CD4-positive, CD25-positive, alpha-beta regulatory T cell (primary cell): ENCODE results near the gene TAF9. TPM values are rescaled to one million over a fixed set of nuclear protein-coding genes. Genes with fewer than 3 reads are reported as not detected.
"Not testable (repeated sequence)": the region's sequence is repeated elsewhere in the genome, so short reads cannot be mapped to it uniquely, and the experiment has no call there.

Experiments used
- ATAC-seq, 2 donors: fragments of 150-1000 bp; cut with Tn5 transposase; one replicate each; pipeline ENCODE4 v1.10.0; 2021; ENCODE audit warnings: low read depth in 2 of 2, moderate number of reproducible peaks in 2 of 2, moderate library complexity in 1 of 2
- DNase-seq, 3 donors: peaks; one replicate each; pipeline versions ENCODE4 v3.0.0 to v3.0.0-alpha.2; 2012 to 2022; ENCODE audit warnings: mixed read lengths in 1 of 3
- H3K27ac ChIP-seq: one replicate; pipeline ENCODE4 v1.7.0; 2013; ENCODE audit warnings: mild to moderate bottlenecking, low read length; ENCODE audit not compliant: insufficient read depth, poor library complexity, severe bottlenecking
- H3K27me3 ChIP-seq: one replicate; pipeline ENCODE4 v1.7.0; 2013; ENCODE audit warnings: low read length; ENCODE audit not compliant: control insufficient read depth, insufficient read depth
- H3K36me3 ChIP-seq: one replicate; pipeline ENCODE4 v1.7.0; 2013; ENCODE audit warnings: mild to moderate bottlenecking, low read length, moderate library complexity; ENCODE audit not compliant: control insufficient read depth, insufficient read depth
- H3K4me1 ChIP-seq: 2 replicates; pipeline ENCODE4 v1.7.0; 2013; ENCODE audit warnings: mild to moderate bottlenecking, low read length; ENCODE audit not compliant: insufficient read depth, control insufficient read depth, poor library complexity, severe bottlenecking
- H3K4me3 ChIP-seq: one replicate; pipeline ENCODE4 v1.7.0; 2013; ENCODE audit warnings: low read depth, mild to moderate bottlenecking, low read length, moderate library complexity
- H3K9me3 ChIP-seq, 2 experiments: 1 replicate in 1 of 2; 2 replicates in 1 of 2; pipeline ENCODE4 v1.7.0; 2013; ENCODE audit warnings: low read length in 2 of 2, mild to moderate bottlenecking in 1 of 2, moderate library complexity in 1 of 2; ENCODE audit not compliant: control insufficient read depth in 2 of 2
- H3K27ac Mint-ChIP-seq, 3 donors: one replicate each; pipeline ENCODE4 v1.8.0; 2020 to 2022; ENCODE audit warnings: mild to moderate bottlenecking in 3 of 3, mixed read lengths in 3 of 3, moderate library complexity in 2 of 3
- H3K27me3 Mint-ChIP-seq: one replicate; pipeline ENCODE4 v1.8.0; 2022; ENCODE audit warnings: mild to moderate bottlenecking, mixed read lengths
- H3K36me3 Mint-ChIP-seq: one replicate; pipeline ENCODE4 v1.8.0; 2020; ENCODE audit warnings: mixed read lengths
- H3K4me1 Mint-ChIP-seq, 4 donors: one replicate each; pipeline ENCODE4 v1.8.0; 2020 to 2022; ENCODE audit warnings: mixed read lengths in 4 of 4, mild to moderate bottlenecking in 1 of 4
- H3K4me3 Mint-ChIP-seq, 4 donors: one replicate each; pipeline ENCODE4 v1.8.0; 2020 to 2022; ENCODE audit warnings: mild to moderate bottlenecking in 4 of 4, mixed read lengths in 4 of 4, moderate library complexity in 3 of 4
- H3K9me3 Mint-ChIP-seq, 7 donors: one replicate each; pipeline ENCODE4 v1.8.0; 2020 to 2022; ENCODE audit warnings: mixed read lengths in 7 of 7, mild to moderate bottlenecking in 3 of 7, moderate library complexity in 2 of 7
- polyA plus RNA-seq, 4 donors: library from polyadenylated mRNA; unstranded; fragments of 300-500 nt; fragmentation: Illumina TruSeq; gene quantifications; one replicate each; pipeline ENCODE4 v1.2.3, GENCODE V29; 2021
- total RNA-seq: library from RNA; stranded (reverse); gene quantifications from one replicate; pipeline ENCODE4 v1.2.3, GENCODE V29; 2022

TAF9 gene
- total and polyA plus RNA-seq, 5 donors from 2014 or later = 47.7 to 163 (median 145) TPM

DNA sequence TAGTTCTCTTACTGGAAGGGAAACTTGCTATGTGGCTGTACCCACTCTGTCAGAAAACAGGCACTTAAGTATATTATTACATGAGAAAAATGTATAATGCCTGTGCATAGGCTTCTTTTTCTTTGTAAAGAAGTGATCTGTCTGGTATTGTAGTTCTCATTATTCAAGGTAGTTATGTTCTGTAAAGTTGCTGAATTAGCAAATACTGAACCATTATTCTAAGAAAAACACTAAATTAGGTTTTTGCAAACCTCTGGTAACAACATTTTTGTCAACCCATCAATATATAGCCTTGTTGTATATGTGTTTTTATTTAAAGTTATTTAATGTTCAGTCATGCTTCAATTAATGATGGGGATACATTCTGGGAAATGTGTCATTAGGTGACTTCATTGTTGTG lies 9.1 kb upstream of the TAF9 start:
- H3K4me1 Mint-ChIP-seq = peaks cover 0 to 9% (median 3%) of the 10 kb centered on the region in 4 donors
- H3K9me3 ChIP-seq = no peaks in the 10 kb centered on the region
- no peak overlapping the region for H3K27ac ChIP-seq
- no peaks in the 10 kb centered on the region for H3K4me1 ChIP-seq
- peaks cover 22% of the 10 kb centered on the region for H3K36me3 Mint-ChIP-seq
- no peak overlapping the region for H3K27ac Mint-ChIP-seq
- H3K36me3 ChIP-seq = peaks cover 31% of the 10 kb centered on the region
- H3K27me3 Mint-ChIP-seq = no peaks in the 10 kb centered on the region
- no peak for DNase-seq
- no peak for ATAC-seq
- no peaks in the 10 kb centered on the region for H3K27me3 ChIP-seq
- H3K9me3 Mint-ChIP-seq = no peaks in the 10 kb centered on the region
- no peak overlapping the region for H3K4me3 ChIP-seq
- H3K4me3 Mint-ChIP-seq = no peak overlapping the region

DNA sequence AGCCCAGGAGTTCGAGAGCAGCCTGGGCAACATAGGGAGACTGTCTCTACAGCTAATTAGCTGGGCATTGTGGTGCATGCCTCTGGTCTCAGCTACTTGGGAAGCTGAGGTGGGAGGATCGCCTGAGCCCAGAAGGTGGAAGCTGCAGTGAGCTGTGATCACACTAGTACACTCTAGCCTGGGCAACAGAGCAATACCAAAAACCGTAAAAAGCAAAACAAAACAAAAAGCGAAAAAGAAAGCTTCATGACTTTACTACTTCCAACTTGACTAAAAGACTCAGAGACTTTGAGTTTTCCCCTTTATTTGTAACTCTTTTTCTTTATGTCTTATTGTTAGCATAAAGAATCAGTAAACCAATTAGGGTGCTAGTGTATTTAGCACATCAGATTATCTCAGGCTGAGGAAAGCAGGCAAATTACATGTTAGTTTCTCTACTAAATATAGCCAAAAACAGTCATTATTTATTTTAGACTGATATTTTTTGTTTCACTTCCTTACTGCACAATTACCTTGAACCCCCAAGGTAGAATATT lies 5.7 kb upstream of the TAF9 start:
- Histone ChIP-seq H3K4me1 (peaks cover 18% of the 10 kb centered on the region), H3K27ac (no peak overlapping the region), H3K36me3 (peaks cover 17% of the 10 kb centered on the region), H3K9me3 (no peaks in the 10 kb centered on the region), H3K4me3 (no peak overlapping the region), H3K27me3 (no peaks in the 10 kb centered on the region)
- H3K27me3 Mint-ChIP-seq = no peaks in the 10 kb centered on the region
- H3K4me1 Mint-ChIP-seq = peaks cover 6 to 25% (median 16%) of the 10 kb centered on the region in 4 donors
- ATAC-seq = no peak
- H3K36me3 Mint-ChIP-seq = peaks cover 15% of the 10 kb centered on the region
- no peaks in the 10 kb centered on the region for H3K9me3 Mint-ChIP-seq
- H3K27ac Mint-ChIP-seq = no peak overlapping the region
- no peak overlapping the region for H3K4me3 Mint-ChIP-seq
- no peak for DNase-seq

DNA sequence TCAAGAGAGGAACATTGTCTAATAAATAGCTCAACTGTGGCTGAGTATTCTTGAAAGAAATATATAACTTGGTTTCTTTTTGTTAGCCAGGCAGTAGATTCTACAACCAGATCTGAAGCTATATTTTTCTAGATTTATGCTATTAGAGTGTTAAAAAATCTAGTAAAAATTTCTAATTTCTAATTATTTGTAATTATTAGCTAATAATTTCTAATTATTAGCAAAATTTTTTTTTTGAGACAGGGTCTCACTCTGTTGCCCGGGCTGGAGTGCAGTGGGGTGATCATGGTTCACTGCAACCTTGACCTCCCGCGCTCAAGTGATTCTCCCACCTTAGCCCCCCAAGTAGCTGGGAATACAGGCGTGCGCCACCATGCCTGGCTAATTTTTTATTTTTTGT lies 3.1 kb upstream of the TAF9 start:
- Histone ChIP-seq H3K27ac (no peak overlapping the region), H3K9me3 (no peaks in the 10 kb centered on the region), H3K27me3 (no peaks in the 10 kb centered on the region), H3K4me3 (no peak overlapping the region), H3K36me3 (peaks cover 14% of the 10 kb centered on the region), H3K4me1 (peaks cover 31% of the 10 kb centered on the region)
- Mint-ChIP-seq H3K27ac (no peak overlapping the region), H3K27me3 (no peaks in the 10 kb centered on the region), H3K36me3 (peaks cover 13% of the 10 kb centered on the region), H3K4me1 (peaks cover 23 to 46% (median 28%) of the 10 kb centered on the region in 4 donors), H3K9me3 (no peaks in the 10 kb centered on the region), H3K4me3 (peak overlapping the region in 1 of 4 donors; percentile 58)
- ATAC-seq (no peak), DNase-seq (no peak)

DNA sequence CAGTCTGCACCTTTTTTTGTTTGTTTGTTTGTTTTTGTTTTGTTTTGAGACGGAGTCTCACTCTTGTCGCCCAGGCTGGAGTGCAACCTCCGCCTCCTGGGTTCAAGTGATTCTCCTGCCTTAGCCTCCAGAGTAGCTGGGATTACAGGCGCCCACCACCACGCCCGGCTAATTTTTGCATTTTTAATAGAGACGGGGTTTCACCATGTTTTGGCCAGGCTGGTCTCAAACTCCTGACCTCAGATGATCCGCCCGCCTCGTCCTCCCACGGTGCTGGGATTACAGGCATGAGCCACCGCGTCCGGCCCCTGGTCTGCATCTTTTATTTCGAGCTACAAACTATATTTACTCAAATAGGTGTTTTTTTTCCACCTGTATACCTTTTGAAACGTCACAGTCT lies 1.0 kb upstream of the TAF9 start:
- not testable (repeated sequence) for H3K27me3 ChIP-seq, DNase-seq, H3K9me3 ChIP-seq, ATAC-seq, H3K9me3 Mint-ChIP-seq, H3K27me3 Mint-ChIP-seq
- H3K36me3 ChIP-seq = peaks cover 20% of the 10 kb centered on the region
- Mint-ChIP-seq H3K36me3 (peaks cover 12% of the 10 kb centered on the region), H3K4me1 (peaks cover 25 to 61% (median 31%) of the 10 kb centered on the region in 4 donors), H3K4me3 (peak overlapping the region; percentile 95 to 98 (median 96)), H3K27ac (peak overlapping the region; percentile 98 to 99 (median 99))
- H3K4me1 ChIP-seq = peaks cover 33% of the 10 kb centered on the region
- peak overlapping the region; percentile 88 for H3K4me3 ChIP-seq
- H3K27ac ChIP-seq = peak overlapping the region; percentile 99

DNA sequence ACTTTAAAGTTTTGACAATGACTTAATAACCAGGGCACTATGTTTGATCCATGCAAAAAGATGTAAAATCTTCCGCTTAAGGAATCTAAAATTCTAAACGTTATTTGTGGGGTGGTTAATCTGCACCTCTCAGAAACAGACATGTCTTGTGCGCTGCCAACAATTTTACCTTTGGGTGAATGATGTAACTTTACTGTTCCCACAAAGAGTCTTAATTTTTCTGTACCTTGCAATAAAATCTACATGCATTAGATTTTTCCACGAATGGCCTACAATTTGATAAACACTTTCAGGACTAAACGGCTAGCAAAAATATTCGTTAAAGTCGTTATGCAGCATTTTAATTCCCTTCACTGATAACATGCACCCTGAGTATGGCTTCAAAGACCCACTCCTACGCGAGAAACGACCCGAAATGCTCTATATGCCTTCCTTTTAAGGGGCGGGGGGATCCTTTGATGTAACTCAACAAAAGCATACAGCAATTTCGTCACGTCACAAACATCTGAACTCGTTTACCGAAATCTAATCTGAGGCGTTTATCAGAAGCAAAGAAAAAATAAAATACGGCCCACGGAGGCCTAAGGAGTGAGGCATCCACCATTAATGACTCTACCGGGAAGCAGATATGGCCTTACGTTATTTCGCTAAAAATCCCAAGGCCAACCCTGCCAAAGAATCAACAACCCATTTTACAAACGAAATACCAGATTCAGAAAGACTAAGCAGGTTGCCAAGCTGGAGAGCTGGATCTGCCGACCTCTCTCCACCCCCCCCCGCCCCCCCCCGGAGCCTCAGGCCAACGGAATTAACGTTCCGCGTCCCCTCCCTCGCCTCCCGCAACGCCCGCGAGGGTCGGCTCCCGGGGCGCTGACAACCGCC lies 621 bp downstream of the TAF9 start:
- Mint-ChIP-seq H3K27me3 (no peaks in the 10 kb centered on the region), H3K9me3 (no peaks in the 10 kb centered on the region), H3K4me3 (peak overlapping the region; percentile 95 to 99 (median 97)), H3K36me3 (peaks cover 18% of the 10 kb centered on the region), H3K27ac (peak overlapping the region; percentile 98 to 99 (median 98)), H3K4me1 (peaks cover 26 to 74% (median 36%) of the 10 kb centered on the region in 4 donors)
- Histone ChIP-seq H3K4me3 (peak overlapping the region; percentile 96), H3K27ac (peak overlapping the region; percentile 99), H3K36me3 (peaks cover 27% of the 10 kb centered on the region), H3K9me3 (no peaks in the 10 kb centered on the region), H3K4me1 (peaks cover 33% of the 10 kb centered on the region), H3K27me3 (no peaks in the 10 kb centered on the region)
- DNase-seq (peak; percentile 12 to 49 (median 47)), ATAC-seq (no peak)

DNA sequence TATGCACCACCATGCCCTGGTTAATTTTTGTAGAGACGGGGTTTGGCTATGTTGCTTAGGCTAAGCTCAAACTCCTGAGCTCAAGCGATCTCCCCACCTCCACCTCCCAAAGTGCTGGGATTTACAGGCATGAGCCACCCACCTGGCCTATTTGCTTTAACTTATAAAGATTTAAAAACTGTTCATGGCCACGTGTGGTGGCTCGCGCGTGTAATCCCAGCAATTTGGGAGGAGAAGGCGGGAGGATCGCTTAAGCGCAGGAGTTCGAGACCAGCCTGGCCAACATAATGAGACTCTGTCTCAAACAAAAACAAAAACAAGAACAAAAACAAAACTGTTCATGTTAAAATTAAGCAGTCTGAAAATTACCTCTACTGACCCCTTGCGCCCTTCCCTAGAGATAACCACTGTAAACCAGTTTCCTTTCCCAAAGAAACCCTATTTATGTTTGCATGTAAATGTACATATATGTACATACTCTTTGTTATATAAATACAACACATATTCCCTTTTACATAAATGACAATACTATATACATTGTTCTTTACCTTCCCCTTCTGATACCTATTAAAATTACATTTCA lies 1.5 kb downstream of the TAF9 start:
- peaks cover 33% of the 10 kb centered on the region for H3K4me1 ChIP-seq
- peaks cover 29% of the 10 kb centered on the region for H3K36me3 ChIP-seq
- Mint-ChIP-seq H3K27ac (peak overlapping the region; percentile 98 to 99 (median 98)), H3K27me3 (no peaks in the 10 kb centered on the region), H3K4me1 (peaks cover 21 to 78% (median 36%) of the 10 kb centered on the region in 4 donors), H3K36me3 (peaks cover 18% of the 10 kb centered on the region), H3K4me3 (peak overlapping the region; percentile 95 to 99 (median 97)), H3K9me3 (no peaks in the 10 kb centered on the region)
- H3K4me3 ChIP-seq = peak overlapping the region; percentile 96
- no peaks in the 10 kb centered on the region for H3K27me3 ChIP-seq
- no peak for DNase-seq
- no peak for ATAC-seq
- H3K9me3 ChIP-seq = no peaks in the 10 kb centered on the region
- H3K27ac ChIP-seq = peak overlapping the region; percentile 99

DNA sequence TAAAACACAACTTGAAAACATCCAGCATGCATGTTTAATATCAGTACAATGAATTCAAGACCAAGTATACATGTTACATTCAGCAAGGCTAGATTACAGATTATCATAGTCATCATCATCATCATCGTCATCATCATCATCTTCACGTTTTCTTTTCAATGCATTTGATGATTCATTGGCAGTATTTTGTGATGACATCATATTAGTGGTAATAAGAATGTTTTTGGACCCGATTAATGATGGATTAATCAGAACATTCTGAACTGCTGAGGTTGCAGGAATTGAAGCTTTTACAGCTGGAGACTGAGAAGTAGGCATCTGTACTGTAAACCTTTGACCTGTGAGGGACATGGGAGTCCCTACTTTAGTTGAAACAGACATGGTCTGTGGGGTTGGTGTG lies 4.5 kb downstream of the TAF9 start:
- Mint-ChIP-seq H3K27ac (no peak overlapping the region), H3K4me1 (peaks cover 12 to 61% (median 32%) of the 10 kb centered on the region in 4 donors), H3K4me3 (peak overlapping the region in 3 of 4 donors; percentile 24 to 68 (median 67)), H3K27me3 (no peaks in the 10 kb centered on the region), H3K36me3 (peaks cover 25% of the 10 kb centered on the region), H3K9me3 (no peaks in the 10 kb centered on the region)
- no peaks in the 10 kb centered on the region for H3K9me3 ChIP-seq
- ATAC-seq (no peak), DNase-seq (no peak)
- peaks cover 14% of the 10 kb centered on the region for H3K4me1 ChIP-seq
- no peak overlapping the region for H3K4me3 ChIP-seq
- H3K27ac ChIP-seq = peak overlapping the region; percentile 14
- no peaks in the 10 kb centered on the region for H3K27me3 ChIP-seq
- peaks cover 29% of the 10 kb centered on the region for H3K36me3 ChIP-seq
